Spleen (tissue), 7 donors: ENCODE measurements around the gene TRIM71.
"Not testable (repeated sequence)": the region's sequence is repeated elsewhere in the genome, so short reads cannot be mapped to it uniquely, and the experiment has no call there.

ENCODE experiments used
- POLR2A ChIP-seq, 3 donors: fragments of 450-650 bp; IDR thresholded peaks; one replicate each; pipeline ENCODE4 v1.5.1; 2017; ENCODE audit warnings: antibody characterized with exemption in 3 of 3, mild to moderate bottlenecking in 1 of 3
- POLR2AphosphoS5 ChIP-seq, 3 donors: sonication (generic); formaldehyde crosslinking; IDR thresholded peaks; one replicate each; pipeline ENCODE4 v1.5.1; 2017; ENCODE audit warnings: antibody characterized with exemption in 3 of 3
- TF ChIP-seq, protein P1 (sequence below), 11 experiments: fragments of 200-600 bp in 7 of 11; fragments of 450-650 bp in 4 of 11; sonication (generic) in 4 of 11; IDR thresholded peaks in 8 of 11; conservative IDR thresholded peaks in 3 of 11; 1 replicate in 7 of 11; 2 replicates in 4 of 11; pipeline versions ENCODE4 v1.4.0 to v1.8.0; 2016 to 2021; ENCODE audit warnings: antibody characterized with exemption in 11 of 11, inconsistent platforms in 4 of 11, mild to moderate bottlenecking in 1 of 11
- donor health status: DM: no; HTN: no; CAD: no; lungs with moderate emphysema.
- donor health status: DM: no; HTN: no; CAD: no.
- donor health status: DM: no; HTN: no; CAD: no.

DNA sequence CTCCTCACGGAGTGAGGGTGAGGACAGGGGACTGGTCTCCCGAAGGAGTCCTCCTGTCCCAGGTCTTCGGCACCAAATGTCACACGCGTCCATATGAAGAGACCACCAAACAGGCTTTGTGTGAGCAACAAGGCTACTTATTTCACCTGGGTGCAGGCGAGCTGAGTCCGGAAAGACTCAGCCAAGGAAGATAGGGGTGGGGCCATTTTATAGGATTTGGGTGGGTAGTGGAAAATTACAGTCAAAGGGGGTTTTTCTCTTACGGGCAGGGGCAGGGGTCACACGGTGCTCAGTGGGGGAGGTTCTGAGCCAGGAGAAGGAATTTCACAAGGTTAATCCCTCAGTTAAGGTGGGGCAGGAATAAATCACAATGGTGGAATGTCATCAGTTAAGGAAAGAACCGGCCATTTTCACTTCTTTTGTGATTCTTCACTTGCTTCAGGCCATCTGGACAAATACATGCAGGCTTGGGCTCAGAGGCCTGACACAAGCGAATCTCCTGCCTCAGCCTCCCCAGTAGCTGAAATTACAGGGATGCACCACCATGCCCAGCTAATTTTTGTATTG, 21.3 kb upstream of the TRIM71 start:
- TF ChIP-seq, protein P1, sequence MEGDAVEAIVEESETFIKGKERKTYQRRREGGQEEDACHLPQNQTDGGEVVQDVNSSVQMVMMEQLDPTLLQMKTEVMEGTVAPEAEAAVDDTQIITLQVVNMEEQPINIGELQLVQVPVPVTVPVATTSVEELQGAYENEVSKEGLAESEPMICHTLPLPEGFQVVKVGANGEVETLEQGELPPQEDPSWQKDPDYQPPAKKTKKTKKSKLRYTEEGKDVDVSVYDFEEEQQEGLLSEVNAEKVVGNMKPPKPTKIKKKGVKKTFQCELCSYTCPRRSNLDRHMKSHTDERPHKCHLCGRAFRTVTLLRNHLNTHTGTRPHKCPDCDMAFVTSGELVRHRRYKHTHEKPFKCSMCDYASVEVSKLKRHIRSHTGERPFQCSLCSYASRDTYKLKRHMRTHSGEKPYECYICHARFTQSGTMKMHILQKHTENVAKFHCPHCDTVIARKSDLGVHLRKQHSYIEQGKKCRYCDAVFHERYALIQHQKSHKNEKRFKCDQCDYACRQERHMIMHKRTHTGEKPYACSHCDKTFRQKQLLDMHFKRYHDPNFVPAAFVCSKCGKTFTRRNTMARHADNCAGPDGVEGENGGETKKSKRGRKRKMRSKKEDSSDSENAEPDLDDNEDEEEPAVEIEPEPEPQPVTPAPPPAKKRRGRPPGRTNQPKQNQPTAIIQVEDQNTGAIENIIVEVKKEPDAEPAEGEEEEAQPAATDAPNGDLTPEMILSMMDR (IDR thresholded peaks at IDR 0.05 in 8 of 11, conservative IDR thresholded peaks at IDR 0.05 in 3 of 11): not testable (repeated sequence)
- TF ChIP-seq POLR2A, POLR2AphosphoS5 (IDR thresholded peaks at IDR 0.05): not testable (repeated sequence)
